GM12892 (cell line): Measurements from ENCODE around the gene CCDC194.
A peak's percentile ranks its signal among the peaks of the same experiment; 100 is the strongest.

ENCODE experiments used
- DNase-seq: peaks from one replicate; pipeline ENCODE4 v3.0.0; 2011; ENCODE audit not compliant: insufficient read length
- FAIRE-seq: peaks from 2 replicates; lab custom pipeline; 2011; peaks lifted over from hg19 to GRCh38; lab: Jason Lieb, UNC
- POLR2A ChIP-seq: IDR thresholded peaks from 2 replicates; pipeline ENCODE4 v1.6.1; 2011; ENCODE audit warnings: low read depth, low read length, control low read depth
- POLR2AphosphoS5 ChIP-seq: IDR thresholded peaks from 2 replicates; pipeline ENCODE4 v1.6.1; 2011; ENCODE audit warnings: low read depth, low read length, control low read depth
- TAF1 ChIP-seq: IDR thresholded peaks from 2 replicates; pipeline ENCODE4 v1.6.1; 2011; ENCODE audit warnings: low read depth, mild to moderate bottlenecking, control low read depth, low read length, borderline replicate concordance

CCDC194 gene

DNA sequence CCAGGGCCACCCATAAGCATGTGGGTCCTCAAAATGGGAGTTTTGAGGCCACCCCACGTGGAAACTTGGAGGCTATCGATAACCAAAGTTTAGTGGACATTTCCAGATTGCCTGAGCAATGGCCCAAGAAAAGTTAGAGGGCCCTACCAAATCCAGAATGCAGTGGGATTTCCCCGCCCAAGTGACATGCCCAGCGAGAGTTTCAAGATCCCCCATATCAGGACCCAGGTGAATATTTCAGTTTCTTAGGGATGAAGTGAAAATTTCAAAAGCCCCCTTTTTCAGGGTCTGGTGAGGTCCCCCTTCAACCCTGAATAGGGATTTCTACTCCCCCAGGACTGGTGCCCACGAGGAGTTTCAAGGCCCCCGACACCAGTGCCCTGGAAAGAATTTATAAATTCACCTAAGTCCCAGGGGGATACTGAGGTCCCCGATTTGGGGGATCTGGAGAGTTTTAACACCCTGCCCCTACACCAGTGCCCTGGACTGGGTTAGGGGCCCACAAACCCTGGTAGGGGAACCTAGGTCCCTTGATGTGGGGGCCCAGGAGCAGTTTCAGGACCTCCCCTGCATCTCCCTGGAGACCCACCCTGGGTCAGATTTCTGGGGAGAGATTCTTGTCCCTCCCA is 10.7 kb upstream of the CCDC194 start:
- DNase-seq (no peak), FAIRE-seq (no peak)
- TF ChIP-seq TAF1 (no peak), POLR2AphosphoS5 (no peak), POLR2A (no peak)

DNA sequence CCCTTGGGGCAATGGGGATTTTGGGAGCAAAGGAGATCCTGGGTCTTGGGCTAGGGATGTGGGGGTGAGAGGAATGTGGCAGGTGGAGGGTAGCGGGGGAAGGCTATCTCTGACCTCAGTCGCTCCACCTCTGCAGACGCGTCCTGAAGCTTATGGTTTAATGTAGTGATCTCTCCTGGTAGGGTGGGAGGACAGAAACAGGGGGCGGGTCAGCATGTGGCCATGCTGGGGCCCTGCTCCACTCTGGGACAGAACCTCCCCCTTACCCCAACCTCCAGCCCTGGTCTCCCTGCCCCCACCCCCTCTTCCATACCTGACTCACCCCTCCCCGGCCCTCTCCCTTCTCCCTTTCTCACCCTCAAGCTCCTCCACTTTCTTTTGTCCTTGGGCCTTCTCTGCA is 10.0 kb upstream of the CCDC194 start:
- no peak for DNase-seq
- no peak for FAIRE-seq
- TF ChIP-seq POLR2AphosphoS5 = no peak
- TF ChIP-seq TAF1 = no peak
- no peak for TF ChIP-seq POLR2A

DNA sequence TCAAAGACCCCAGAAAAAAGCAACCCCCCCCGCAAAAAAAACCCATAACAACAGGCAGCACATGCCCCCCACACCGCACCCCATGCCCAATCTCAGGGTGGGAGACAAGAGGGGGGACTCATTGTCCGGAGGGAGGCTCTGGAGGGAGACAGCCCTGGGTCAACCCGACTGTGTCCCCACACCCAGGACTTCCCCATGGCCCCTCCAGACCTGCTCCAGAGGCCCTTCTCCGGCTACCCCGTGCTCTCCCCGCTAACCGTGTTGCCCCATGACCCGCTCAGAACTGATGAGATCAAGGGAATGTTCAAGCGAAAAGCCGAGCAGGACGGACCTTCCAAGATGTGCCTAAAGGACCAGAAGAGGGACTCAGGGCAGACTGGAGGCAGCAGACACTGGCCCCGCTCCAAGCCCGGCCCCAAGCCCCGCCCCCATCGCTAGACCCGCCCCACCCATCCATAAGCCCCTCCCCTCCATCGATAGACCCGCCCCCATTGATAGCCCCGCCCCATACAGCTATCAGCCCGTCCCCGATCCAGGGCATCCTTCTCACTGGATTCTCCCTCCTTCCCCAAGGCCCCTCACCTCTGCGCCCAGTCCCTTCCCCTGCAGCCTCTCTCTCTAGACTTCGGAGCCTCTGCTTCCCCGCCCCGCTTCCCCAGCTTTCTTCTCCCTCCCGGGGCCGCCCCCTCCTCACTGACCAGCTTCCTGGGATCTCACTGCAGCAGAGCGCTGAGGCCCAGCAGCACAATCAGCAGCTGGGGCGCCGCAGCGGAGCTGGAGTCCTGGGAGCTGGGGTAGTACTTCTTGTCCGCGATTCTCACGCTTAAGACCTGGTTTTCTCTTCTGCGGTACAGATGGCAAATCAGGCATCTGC is 9.2 kb upstream of the CCDC194 start:
- no peak for FAIRE-seq

DNA sequence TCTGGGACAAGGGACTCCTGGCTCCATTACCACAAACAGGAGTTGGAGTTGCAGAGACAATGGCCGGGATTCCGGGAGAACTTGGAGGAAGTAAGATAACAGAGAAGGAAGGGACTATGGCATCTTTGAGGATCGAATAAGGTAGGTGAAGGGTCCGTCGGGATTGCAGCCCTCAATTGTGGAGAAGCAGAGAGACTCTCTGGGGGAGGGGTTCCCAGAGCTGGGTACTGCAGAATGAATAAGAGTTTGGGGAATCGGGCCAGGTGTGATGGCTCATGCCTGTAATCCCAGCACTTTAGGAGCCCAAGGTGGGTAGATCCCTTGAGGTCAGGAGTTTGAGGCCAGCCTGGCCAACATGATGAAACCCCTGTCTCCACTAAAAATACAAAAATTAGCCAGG is 7.6 kb upstream of the CCDC194 start:
- TF ChIP-seq POLR2A (no peak), POLR2AphosphoS5 (no peak), TAF1 (no peak)
- FAIRE-seq = no peak
- no peak for DNase-seq

More for the DNA sequence above, 9.2 kb upstream of the CCDC194 start:
- no peak for TF ChIP-seq POLR2AphosphoS5
- no peak for TF ChIP-seq POLR2A
- no peak for TF ChIP-seq TAF1
- DNase-seq = peak; percentile 68

DNA sequence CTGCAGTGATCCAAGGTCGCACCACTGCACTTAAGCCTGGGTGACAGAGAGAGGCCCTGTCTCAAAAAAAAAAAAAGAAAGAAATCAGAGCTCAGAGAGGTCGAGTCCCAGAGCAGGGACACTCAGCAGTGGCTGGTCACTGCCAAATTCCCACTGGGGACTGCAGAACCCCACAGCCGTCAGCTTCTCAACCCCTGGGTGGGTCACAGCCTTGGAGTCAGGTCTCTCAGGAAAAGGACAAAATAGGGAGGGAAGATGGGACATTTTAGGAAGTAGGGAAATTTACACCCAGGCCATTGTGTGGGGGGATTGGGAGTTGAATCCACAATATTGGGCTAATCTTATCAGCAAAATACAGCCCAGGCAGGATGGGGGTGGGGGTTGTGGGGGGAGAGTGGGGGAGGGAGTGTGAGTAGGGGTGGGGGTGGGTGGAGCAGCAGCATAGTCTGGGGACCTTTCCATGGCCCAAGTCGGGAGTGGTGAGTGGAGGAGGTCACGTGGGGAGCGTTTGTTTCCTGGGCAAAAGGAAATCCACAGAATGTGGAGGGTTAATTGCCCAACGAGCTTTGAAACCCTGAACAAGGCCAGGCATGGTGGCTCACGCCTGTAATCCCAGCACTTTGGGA is 5.0 kb upstream of the CCDC194 start:
- no peak for TF ChIP-seq POLR2AphosphoS5
- TF ChIP-seq TAF1 = no peak
- no peak for TF ChIP-seq POLR2A
- DNase-seq = no peak
- FAIRE-seq = no peak

DNA sequence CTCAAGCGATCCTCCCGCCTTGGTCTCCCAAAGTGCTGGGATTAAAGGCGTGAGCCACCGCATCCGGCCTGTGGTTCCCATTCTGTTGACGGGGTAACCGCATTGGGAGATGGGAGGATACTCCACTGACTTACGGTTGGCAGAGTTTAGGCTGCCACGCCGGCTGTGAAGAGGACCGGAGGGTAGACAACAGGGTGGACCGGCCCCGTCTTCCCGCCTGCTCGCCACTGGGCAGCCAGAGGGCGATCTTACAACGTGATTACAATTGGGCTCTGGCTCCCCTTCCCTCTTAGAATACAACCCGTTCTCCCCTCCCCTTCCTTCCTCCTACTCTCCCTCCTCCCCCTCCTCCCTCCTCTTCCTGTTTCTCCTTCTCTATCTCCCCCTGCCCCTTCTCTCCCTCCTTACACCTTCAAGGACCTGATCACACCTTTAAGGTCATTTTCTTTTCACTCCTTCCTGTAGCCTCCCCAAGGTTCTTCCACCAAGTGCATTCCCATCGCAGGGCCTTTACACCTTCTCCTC is 957 bp upstream of the CCDC194 start:
- DNase-seq = no peak
- TF ChIP-seq POLR2AphosphoS5 = peak; percentile 44; the same call in 1 of the 2 replicates
- TF ChIP-seq POLR2A = no peak
- FAIRE-seq = peak; percentile 82

DNA sequence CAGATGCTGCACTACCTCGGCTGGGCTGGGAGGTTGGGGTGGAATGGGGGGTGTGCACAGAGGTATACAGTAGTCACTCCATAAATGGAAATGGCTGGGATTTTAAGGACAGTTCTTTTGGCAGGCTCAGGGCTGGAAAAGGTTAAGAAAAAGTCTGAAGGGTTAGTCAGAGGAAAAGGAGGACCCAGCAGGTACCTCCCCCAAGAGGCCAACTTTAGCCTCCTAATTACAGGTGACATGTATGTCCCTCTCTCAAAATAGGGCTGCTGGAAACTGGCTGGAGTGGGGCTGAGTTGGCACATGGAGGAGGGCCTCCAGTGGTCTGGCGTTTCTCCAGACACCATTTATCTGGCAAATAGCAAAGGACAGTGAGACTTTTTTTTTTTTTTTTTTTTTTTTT is 994 bp downstream of the CCDC194 start:
- TF ChIP-seq POLR2A (no peak), POLR2AphosphoS5 (no peak), TAF1 (no peak)
- no peak for FAIRE-seq
- DNase-seq = no peak

DNA sequence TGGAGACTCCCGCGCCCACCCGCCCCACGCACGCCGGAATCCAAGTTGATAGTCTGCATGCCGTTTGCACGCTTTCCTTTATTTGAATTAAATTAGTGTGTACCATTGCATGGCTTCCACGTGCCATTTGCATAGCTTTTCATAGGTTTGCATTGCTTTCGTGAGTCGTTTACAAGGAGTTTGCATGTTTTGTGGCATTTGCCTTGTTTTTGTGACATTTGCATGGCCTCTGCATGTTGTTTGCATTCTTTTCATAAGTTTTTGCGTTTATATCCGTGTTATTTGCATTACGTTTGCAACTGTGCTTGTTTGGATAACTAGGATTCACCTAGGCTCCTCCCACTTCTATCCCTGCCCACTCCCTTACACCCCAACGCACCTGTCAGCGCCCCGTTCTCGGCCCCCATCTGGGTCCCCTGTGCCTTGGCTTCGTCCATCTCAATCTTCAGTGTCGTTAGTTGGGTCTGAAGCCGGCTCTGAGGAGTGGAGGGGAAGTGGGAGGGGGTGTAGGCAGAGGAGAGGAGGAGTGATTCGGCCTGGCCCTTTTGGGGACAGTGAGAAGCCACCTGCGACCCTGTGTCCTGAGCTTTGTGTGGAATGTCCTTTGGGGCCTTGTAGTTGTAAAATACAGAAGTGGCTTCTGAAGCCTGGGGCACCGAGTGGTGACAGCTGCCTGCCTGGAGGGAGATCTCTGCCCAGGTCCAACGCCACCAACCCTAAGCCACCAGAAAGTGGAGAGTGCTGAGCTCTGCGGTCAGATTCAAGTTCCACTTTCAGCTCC is 2.4 kb downstream of the CCDC194 start:
- FAIRE-seq (no peak), DNase-seq (no peak)
- no peak for TF ChIP-seq TAF1
- no peak for TF ChIP-seq POLR2A
- no peak for TF ChIP-seq POLR2AphosphoS5

DNA sequence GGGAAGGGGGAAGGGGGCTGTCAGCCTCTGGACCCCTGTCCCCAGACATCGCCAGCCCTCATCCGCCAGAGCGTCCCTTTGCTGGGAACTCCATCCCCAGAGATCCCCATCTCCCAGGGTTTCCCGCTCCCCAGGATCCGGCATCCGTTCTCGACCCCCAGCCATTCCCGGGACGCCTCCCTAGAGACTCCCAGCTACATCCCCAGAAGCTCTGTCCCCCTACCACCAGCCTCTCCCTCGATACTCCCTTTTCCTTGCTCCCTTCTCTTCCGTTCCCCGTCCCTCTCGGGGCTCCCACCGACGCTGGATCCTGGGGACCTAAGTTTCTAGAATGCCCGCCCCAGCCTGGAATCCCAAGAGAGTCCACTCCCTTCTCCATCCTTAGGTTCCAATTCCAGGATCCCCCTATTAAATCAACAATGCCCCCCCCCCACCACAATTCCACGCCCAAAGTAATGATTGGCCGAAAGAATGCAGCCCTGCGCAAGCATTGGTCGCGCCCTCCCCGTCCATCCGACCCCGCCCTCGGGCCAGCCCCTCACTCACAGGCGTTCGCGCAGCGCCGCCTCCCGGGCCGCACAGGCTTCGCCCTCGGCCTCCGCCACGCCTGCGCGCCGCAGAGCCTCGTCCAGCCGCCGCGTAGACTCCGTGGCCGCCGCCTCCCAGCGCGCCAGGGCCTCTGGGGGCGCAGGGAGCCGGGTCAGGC is 3.2 kb downstream of the CCDC194 start:
- DNase-seq = peak; percentile 96
- TF ChIP-seq POLR2A (no peak), TAF1 (no peak), POLR2AphosphoS5 (no peak)
- peak; percentile 98 for FAIRE-seq

DNA sequence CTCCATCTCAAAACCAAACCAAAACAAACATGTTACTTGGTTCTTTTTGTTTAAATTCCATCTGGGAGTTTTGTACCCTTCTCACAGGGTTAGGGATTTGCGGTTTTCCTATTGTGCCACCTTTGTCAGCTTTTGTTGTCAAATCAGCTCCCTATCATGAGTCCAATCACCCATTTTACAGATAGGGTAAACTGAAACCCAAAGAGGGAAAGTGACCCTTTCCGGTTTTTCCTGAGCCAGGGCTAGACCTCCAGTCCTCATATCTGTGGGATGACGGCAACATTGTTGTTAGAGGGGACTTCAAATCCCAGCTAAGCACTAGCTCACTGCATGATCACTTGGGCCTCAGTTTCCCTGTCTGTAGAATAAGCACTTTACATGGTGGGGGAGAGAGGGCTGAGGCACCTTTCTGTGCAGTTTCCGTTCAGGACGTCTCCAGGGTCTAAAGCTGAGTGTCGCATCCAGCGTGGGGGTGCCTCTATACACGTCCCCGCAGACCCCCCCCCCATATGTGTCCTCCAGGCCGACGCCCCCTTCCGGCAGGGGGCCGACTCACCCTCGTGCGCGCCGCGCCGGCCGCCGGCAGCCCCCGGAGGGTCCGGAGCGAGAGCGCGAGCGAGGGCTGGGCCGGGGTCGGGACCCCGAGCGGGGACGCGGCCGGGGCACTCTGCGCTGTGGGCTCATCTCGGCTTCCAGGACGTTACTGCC is 3.9 kb downstream of the CCDC194 start:
- DNase-seq = no peak
- TF ChIP-seq POLR2A = no peak
- TF ChIP-seq TAF1 = no peak
- TF ChIP-seq POLR2AphosphoS5 = no peak
- FAIRE-seq = no peak
